ENCODE results near the gene IQGAP3.
A peak's percentile ranks its signal among the peaks of the same experiment; 100 is the strongest.

IQGAP3 gene

DNA sequence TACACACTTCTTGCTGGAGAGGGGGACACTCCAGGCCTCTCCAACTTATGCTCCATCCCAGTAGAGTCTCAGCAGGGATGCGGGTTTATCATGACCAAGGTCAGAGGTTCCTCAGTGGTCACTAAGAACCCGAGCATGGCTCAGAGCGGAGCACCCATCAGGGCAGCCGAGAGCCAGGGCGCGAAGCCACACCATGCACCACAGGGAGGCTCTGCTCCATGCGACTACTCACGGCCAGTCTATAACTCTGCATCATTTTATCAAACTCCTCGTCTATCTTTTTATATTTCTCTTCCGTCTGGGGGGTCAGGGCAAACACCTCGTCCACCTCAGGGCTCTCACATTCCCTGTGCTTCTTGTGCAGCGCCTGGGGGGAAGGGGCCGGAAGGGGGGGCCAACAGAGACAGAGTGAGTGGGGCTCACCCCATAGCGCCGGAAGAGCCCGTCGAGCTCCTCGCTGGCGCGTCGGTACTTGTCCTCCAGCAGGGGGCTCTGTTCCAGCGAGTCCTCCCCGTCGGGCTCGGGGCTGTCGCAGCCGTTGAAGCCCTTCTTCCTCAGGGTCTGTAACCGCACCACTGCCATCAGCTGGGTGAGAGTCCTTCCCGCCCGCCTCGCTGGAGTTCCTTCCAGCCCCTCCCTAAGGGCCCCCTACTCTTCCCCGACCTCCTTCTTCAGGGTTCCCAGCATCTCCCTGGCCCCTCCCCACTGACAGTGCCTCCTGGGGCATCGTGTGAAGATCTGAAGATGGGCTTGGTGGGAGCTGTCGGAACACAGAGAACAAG is 91.8 kb downstream of the IQGAP3 start:
- peak overlapping the region; percentile 36 for H3K27ac ChIP-seq
- no peak overlapping the region for H3K4me3 ChIP-seq (ENCODE audit: low read depth in 1 of 2, low read length in 1 of 2)
- no peaks in the 10 kb centered on the region for H3K27me3 ChIP-seq
- H3K4me1 ChIP-seq (ENCODE audit: control insufficient read depth in 1 of 2, insufficient read depth in 1 of 2, low read depth in 1 of 2, low read length in 1 of 2), result peaks cover 0 to 4% of the 10 kb centered on the region in 2 experiments
- H3K36me3 ChIP-seq, result peaks cover 92% of the 10 kb centered on the region
- no peaks in the 10 kb centered on the region for H3K9me3 ChIP-seq
- TF ChIP-seq, protein P1, sequence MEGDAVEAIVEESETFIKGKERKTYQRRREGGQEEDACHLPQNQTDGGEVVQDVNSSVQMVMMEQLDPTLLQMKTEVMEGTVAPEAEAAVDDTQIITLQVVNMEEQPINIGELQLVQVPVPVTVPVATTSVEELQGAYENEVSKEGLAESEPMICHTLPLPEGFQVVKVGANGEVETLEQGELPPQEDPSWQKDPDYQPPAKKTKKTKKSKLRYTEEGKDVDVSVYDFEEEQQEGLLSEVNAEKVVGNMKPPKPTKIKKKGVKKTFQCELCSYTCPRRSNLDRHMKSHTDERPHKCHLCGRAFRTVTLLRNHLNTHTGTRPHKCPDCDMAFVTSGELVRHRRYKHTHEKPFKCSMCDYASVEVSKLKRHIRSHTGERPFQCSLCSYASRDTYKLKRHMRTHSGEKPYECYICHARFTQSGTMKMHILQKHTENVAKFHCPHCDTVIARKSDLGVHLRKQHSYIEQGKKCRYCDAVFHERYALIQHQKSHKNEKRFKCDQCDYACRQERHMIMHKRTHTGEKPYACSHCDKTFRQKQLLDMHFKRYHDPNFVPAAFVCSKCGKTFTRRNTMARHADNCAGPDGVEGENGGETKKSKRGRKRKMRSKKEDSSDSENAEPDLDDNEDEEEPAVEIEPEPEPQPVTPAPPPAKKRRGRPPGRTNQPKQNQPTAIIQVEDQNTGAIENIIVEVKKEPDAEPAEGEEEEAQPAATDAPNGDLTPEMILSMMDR (IDR thresholded peaks at IDR 0.05), result peak; percentile 65

DNA sequence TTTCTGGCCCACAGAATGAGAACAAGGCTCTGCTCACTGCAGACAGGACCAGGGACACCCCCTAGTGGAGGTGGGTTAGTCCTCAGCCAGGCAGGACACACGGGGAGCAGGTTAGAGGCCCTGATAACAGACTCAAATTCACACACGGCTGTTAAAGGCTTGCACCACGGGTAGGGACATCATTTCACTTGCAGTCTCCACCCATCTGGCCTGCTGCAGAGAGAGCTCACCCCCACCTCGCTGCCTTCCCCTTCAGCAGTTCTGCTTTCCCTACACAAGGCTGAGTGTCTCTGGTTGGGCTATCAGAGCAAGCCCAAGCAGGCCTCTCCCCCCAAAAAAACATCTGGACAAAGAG is 92.4 kb downstream of the IQGAP3 start:
- peak overlapping the region; percentile 36 for H3K27ac ChIP-seq
- peaks cover 0 to 4% of the 10 kb centered on the region in 2 experiments for H3K4me1 ChIP-seq (ENCODE audit: control insufficient read depth in 1 of 2, insufficient read depth in 1 of 2, low read depth in 1 of 2, low read length in 1 of 2)
- H3K4me3 ChIP-seq (ENCODE audit: low read depth in 1 of 2, low read length in 1 of 2), result no peak overlapping the region
- no peaks in the 10 kb centered on the region for H3K9me3 ChIP-seq
- peaks cover 97% of the 10 kb centered on the region for H3K36me3 ChIP-seq
- TF ChIP-seq, protein P1 (IDR thresholded peaks at IDR 0.05), result no peak
- H3K27me3 ChIP-seq, result no peaks in the 10 kb centered on the region

DNA sequence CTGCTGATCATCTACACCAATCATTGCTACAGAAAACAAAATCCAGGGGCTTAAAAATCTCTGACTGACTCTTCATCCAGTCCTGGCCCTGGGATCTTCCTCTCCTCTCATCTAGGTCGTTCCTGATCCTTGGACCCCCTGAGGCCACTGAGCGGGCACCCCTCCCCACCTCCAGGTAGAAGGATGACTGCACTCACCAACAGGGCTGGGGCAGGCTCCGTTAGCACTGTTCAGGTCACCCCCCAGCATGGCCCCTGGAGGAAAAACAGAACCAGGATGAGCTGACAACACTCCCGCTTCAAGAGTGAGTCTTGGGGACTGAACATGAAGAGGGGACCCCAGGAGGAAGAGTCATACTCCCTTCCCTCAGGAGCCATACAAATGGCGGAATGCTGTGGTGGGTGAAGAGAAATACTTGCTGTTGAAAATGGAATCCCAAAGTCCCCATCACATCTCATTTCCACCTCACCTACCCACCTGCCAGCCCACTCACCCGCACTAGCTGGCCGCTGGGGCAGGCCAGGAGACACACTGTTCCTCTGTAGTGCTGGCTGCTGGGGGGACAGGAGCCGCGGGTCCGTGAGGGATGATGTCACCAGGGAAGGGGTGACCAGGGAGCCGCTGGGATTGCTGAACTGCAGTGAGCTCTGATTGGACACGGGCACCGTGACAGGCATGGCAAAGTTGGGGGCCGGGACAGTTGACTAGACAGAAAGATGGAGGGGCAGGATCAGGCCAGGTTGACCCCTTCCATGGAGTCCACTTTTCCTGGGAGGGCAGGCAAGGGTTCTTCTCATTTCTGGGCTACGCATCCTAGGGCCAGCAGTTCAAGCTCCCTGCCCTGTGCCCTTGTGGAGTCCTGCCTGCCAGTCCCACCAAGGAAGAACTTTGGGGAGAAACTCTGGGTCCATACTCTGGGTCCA is 93.0 kb downstream of the IQGAP3 start:
- TF ChIP-seq, protein P1 (IDR thresholded peaks at IDR 0.05), result no peak
- Histone ChIP-seq H3K9me3 (no peaks in the 10 kb centered on the region), H3K4me1 (ENCODE audit: control insufficient read depth in 1 of 2, insufficient read depth in 1 of 2, low read depth in 1 of 2, low read length in 1 of 2) (peaks cover 0 to 4% of the 10 kb centered on the region in 2 experiments), H3K27ac (peak overlapping the region; percentile 36), H3K36me3 (peaks cover 97% of the 10 kb centered on the region), H3K4me3 (ENCODE audit: low read depth in 1 of 2, low read length in 1 of 2) (no peak overlapping the region), H3K27me3 (no peaks in the 10 kb centered on the region)

DNA sequence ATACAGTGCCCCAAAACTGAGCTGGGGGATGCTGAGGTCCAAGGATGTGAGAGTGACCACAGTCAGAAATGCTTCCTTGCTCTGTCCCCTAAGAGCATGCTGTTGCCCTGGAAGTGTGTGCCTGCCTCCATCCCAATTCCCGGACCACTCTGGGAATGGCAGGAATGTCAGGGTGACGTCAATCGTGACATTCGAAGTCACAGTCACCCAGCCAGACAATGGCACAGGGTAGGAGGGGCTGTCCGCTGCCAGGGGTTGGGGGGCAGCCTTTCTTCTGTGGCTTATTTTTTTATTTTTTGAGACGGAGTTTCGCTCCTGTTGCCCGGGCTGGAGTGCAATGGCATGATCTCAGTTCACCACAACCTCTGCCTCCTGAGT is 94.1 kb downstream of the IQGAP3 start:
- Histone ChIP-seq H3K27ac (no peak overlapping the region), H3K4me1 (ENCODE audit: control insufficient read depth in 1 of 2, insufficient read depth in 1 of 2, low read depth in 1 of 2, low read length in 1 of 2) (peaks cover 0 to 4% of the 10 kb centered on the region in 2 experiments), H3K4me3 (ENCODE audit: low read depth in 1 of 2, low read length in 1 of 2) (no peak overlapping the region), H3K36me3 (peaks cover 100% of the 10 kb centered on the region), H3K27me3 (no peaks in the 10 kb centered on the region), H3K9me3 (no peaks in the 10 kb centered on the region)
- TF ChIP-seq, protein P1 (IDR thresholded peaks at IDR 0.05), result no peak

DNA sequence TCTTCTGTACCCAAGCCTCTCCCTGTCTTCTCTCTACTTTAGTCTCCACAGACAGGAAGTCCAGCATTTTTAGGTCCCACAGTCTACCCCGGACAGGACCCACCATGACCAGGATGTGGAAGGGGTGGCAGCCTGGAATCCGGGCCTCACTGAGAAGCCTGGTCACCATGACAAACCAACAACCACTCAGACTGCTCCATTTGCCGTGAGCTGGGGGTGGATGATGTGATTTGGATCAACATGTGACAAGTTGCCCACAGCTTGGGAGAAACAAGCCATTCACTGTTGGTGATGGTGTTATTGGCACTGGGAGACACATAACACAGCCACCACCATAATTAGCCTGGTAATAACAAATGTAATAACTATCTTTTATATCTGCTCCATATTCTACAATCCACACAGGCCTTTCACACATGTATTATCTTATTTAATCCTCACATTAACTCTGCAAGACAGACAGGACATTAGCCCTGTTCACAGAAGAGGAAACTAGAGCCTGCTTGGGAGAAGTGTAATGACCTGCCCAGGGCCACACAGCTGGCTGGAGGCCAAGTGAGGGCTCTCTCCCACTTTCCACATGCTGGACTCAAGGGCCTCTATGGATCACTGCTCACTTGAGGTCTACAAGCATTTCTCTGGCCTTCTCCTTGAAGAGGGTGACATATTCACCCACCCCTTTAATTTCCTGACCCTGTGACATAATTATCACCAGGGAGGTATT is 94.7 kb downstream of the IQGAP3 start:
- Histone ChIP-seq H3K27me3 (no peaks in the 10 kb centered on the region), H3K27ac (no peak overlapping the region), H3K4me1 (ENCODE audit: control insufficient read depth in 1 of 2, insufficient read depth in 1 of 2, low read depth in 1 of 2, low read length in 1 of 2) (peaks cover 0 to 4% of the 10 kb centered on the region in 2 experiments), H3K4me3 (ENCODE audit: low read depth in 1 of 2, low read length in 1 of 2) (no peak overlapping the region), H3K9me3 (no peaks in the 10 kb centered on the region), H3K36me3 (peaks cover 100% of the 10 kb centered on the region)
- TF ChIP-seq, protein P1 (IDR thresholded peaks at IDR 0.05), result no peak
